Heart left ventricle (tissue), 16 donors: ENCODE measurements around the gene HTR4. TPM values are rescaled to one million over a fixed set of nuclear protein-coding genes. Genes with fewer than 3 reads are reported as not detected.

Experiments used
- ATAC-seq, 4 donors: fragments of 200-7000 bp; cut with Tn5 transposase; one replicate each; pipeline ENCODE4 v1.9.1; 2020 to 2022; ENCODE audit warnings: moderate library complexity in 4 of 4, mild to moderate bottlenecking in 3 of 4, moderate number of reproducible peaks in 1 of 4
- DNase-seq, 5 donors: peaks; one replicate each; pipeline ENCODE4 v3.0.0-alpha.2; 2020
- H3K27ac ChIP-seq, 12 donors: fragments of 200-600 bp; sonication (generic) in 4 of 12; one replicate each; pipeline versions ENCODE4 v1.5.0 to v1.8.0; 2016 to 2022; ENCODE audit warnings: mild to moderate bottlenecking in 2 of 12
- H3K27me3 ChIP-seq, 9 donors: fragments of 200-600 bp; sonication (generic) in 2 of 9; one replicate each; pipeline versions ENCODE4 v1.5.1 to v1.8.0; 2016 to 2022; ENCODE audit warnings: mild to moderate bottlenecking in 3 of 9
- H3K36me3 ChIP-seq, 9 donors: fragments of 200-600 bp; sonication (generic) in 2 of 9; one replicate each; pipeline versions ENCODE4 v1.5.0 to v1.8.0; 2018 to 2022; ENCODE audit warnings: mild to moderate bottlenecking in 2 of 9
- H3K4me1 ChIP-seq, 12 donors: fragments of 200-600 bp; sonication (generic) in 4 of 12; one replicate each; pipeline versions ENCODE4 v1.5.0 to v1.8.0; 2016 to 2022; ENCODE audit warnings: mild to moderate bottlenecking in 3 of 12
- H3K4me3 ChIP-seq, 12 donors: fragments of 200-600 bp; sonication (generic) in 4 of 12; one replicate each; pipeline versions ENCODE4 v1.5.0 to v1.8.0; 2017 to 2022; ENCODE audit warnings: mild to moderate bottlenecking in 9 of 12, moderate library complexity in 4 of 12
- H3K9me3 ChIP-seq, 12 donors: fragments of 200-600 bp; sonication (generic) in 4 of 12; one replicate each; pipeline versions ENCODE4 v1.5.0 to v1.8.0; 2016 to 2022; ENCODE audit warnings: mild to moderate bottlenecking in 1 of 12
- POLR2A ChIP-seq, 2 donors: fragments of 450-650 bp; IDR thresholded peaks; one replicate each; pipeline ENCODE4 v1.6.1; 2017; ENCODE audit warnings: antibody characterized with exemption in 2 of 2, mild to moderate bottlenecking in 2 of 2, moderate library complexity in 2 of 2
- WGBS, 4 donors: extraction: QIAGEN DNeasy Blood & Tissue Kit in 2 of 4; methylation state at CpG; one replicate each; pipeline versions ENCODE4 v1.1.5 to v1.1.7; 2013 to 2018; 5-methylcytosine and 5-hydroxymethylcytosine counted together
- intact Hi-C, 10 donors: fragments of 100-400 bp; cut with DNase I; formaldehyde crosslinking; loops; one replicate each; pipeline versions ENCODE4 v1.11.1 to v1.14.2; 2022
- polyA plus RNA-seq, 2 donors: library from polyadenylated mRNA; stranded (reverse); fragments of 200-250 nt; gene quantifications; one replicate each; pipeline ENCODE4 v1.2.3, GENCODE V29; 2013
- total RNA-seq, 9 donors: library from RNA; depleted of rRNA in 2 of 9; stranded (reverse); fragments of >200 nt in 2 of 9; fragmentation: NEBNext Ultra II Directional in 3 of 9; extraction: Animal tissue kit (Norgen Biotek cat#: 25700) in 3 of 9; gene quantifications; one replicate each; pipeline versions ENCODE4 v1.1.0 to v1.2.4, GENCODE V29; 2016 to 2023
- TF ChIP-seq, protein P1 (sequence below), 12 donors: fragments of 200-600 bp; sonication (generic) in 4 of 12; IDR thresholded peaks; one replicate each; pipeline versions ENCODE4 v1.5.0 to v1.8.0; 2018 to 2022; ENCODE audit warnings: antibody characterized with exemption in 12 of 12, mild to moderate bottlenecking in 5 of 12
- donor health status: ischemic (EF 13 %, LVEDD 7.1; RV severe dilation, severe dysfunction).
- donor health status: healthy with polysubstance abuse.
- donor health status: DM: no; HTN: yes; CAD: no.
- donor health status: DM: no; HTN: no; CAD: no.
- donor health status: ischemic (EF 25% LVEDD 6.9; RV normal size, moderate dysfunction).
- donor health status: ischemic (EF 25% LVEDD 5.7; RV mildly dilated, moderate dysfunction).
- donor health status: healthy.
- donor health status: DM: yes; HTN: yes; CAD: no.
- donor health status: ischemic (EF 35%, LVEDD 5.7; RV mildly dilated, moderate dysfunction).
- donor health status: nonischemic (EF 11% LVEDD 7.7; RV severe dilation, severe dysfunction).
- donor health status: DM: yes; HTN: yes; CAD: no.
- donor health status: PGD.
- donor health status: ischemic (EF 29% LVEDD 5.4; RV normal size, mild dysfunction).
- donor health status: nonischemic (EF 23%, LVEDD 6.1; RV moderate dilation, normal function).

HTR4 gene
- total and polyA plus RNA-seq, 11 donors: 0.11 to 1.6 (median 0.27) TPM; not detected in 4

DNA sequence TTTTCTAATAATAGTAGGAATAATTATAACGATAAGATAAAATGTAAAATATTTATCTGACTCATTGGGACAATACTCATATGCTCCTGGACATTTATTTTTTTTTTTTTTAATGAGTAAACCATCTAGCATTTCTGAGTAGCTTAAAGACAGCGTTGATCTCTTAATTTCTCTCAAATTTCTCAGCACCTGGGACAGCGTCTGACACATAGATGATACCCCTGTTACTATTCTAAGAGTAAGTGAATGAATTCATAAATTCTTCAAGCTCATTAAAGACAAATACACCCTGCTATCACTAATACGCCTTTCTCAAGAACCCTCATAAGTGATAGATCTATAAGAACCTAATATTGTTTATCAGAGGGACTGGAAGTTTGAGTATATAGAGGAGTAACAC, 12.0 kb upstream of the HTR4 start:
- 56 to 59% (median 58%) methylated on average over 4 of the region's 4 CpGs for WGBS, 4 donors
- intact Hi-C loops: no loop called here
- Histone ChIP-seq H3K36me3 (no peaks in the 10 kb centered on the region), H3K4me1 (no peaks in the 10 kb centered on the region), H3K9me3 (no peaks in the 10 kb centered on the region), H3K27ac (no peak overlapping the region), H3K27me3 (no peaks in the 10 kb centered on the region), H3K4me3 (no peak overlapping the region)
- DNase-seq: no peak
- TF ChIP-seq, protein P1, sequence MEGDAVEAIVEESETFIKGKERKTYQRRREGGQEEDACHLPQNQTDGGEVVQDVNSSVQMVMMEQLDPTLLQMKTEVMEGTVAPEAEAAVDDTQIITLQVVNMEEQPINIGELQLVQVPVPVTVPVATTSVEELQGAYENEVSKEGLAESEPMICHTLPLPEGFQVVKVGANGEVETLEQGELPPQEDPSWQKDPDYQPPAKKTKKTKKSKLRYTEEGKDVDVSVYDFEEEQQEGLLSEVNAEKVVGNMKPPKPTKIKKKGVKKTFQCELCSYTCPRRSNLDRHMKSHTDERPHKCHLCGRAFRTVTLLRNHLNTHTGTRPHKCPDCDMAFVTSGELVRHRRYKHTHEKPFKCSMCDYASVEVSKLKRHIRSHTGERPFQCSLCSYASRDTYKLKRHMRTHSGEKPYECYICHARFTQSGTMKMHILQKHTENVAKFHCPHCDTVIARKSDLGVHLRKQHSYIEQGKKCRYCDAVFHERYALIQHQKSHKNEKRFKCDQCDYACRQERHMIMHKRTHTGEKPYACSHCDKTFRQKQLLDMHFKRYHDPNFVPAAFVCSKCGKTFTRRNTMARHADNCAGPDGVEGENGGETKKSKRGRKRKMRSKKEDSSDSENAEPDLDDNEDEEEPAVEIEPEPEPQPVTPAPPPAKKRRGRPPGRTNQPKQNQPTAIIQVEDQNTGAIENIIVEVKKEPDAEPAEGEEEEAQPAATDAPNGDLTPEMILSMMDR (IDR thresholded peaks at IDR 0.05): no peak
- no peak for TF ChIP-seq POLR2A (IDR thresholded peaks at IDR 0.05)
- ATAC-seq: no peak

DNA sequence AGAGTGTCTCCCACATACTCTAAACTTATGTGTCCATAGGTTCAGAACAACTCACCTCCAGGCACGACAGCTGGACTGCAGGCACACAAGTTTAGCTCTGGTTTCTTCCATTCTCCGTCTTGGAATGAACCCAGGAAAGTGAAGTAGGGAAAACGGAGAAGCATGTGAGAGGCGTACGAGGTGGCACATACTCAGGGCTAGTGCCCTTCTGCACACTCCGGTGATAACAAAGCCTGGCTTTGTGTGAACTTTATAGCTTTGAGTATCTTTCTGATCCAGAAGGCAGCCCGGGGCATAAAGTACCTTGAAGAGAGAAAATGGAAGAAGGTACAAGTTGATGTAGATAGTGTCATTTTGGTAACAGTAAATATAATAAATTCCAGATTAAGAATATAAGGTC, 11.1 kb upstream of the HTR4 start:
- no peaks in the 10 kb centered on the region for H3K4me1 ChIP-seq
- TF ChIP-seq, protein P1 (IDR thresholded peaks at IDR 0.05): no peak
- no peak for TF ChIP-seq POLR2A (IDR thresholded peaks at IDR 0.05)
- H3K27ac ChIP-seq: no peak overlapping the region
- no peaks in the 10 kb centered on the region for H3K36me3 ChIP-seq
- DNase-seq (no peak), ATAC-seq (no peak)
- no peak overlapping the region for H3K4me3 ChIP-seq
- no peaks in the 10 kb centered on the region for H3K9me3 ChIP-seq
- intact Hi-C loops: no loop called here
- 67 to 80% (median 72%) methylated on average over 7 of the region's 7 CpGs for WGBS, 4 donors
- no peaks in the 10 kb centered on the region for H3K27me3 ChIP-seq

DNA sequence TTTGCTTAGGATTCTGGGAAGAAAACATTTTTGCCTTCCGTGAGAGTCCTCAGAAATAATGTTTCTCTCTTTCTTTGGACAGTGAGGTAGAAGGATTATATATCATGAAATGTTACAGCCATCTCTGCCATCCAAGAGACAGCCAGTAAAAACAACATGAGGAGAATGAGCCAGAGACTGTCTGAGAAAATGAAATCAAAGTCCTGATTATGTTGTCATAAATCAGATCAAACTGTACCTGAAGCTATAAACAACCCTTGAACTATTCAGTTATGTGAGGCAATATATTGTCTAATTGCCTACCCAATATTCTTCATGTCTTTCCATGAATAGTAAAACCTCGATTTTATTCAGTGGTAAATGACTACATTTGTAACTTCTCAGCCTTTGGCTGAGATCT, 9.2 kb upstream of the HTR4 start:
- WGBS, 4 donors: 72 to 83% (median 74%) methylated on average over 2 of the region's 2 CpGs
- TF ChIP-seq, protein P1 (IDR thresholded peaks at IDR 0.05): no peak
- TF ChIP-seq POLR2A (IDR thresholded peaks at IDR 0.05): no peak
- no peak overlapping the region for H3K4me3 ChIP-seq
- H3K27ac ChIP-seq: no peak overlapping the region
- peaks cover 0 to 8% (median 0%) of the 10 kb centered on the region in 9 donors for H3K27me3 ChIP-seq
- H3K9me3 ChIP-seq: no peaks in the 10 kb centered on the region
- no peak for DNase-seq
- no peaks in the 10 kb centered on the region for H3K36me3 ChIP-seq
- H3K4me1 ChIP-seq: peaks cover 0 to 3% (median 0%) of the 10 kb centered on the region in 12 donors
- no peak for ATAC-seq
- intact Hi-C loops: no loop called here

DNA sequence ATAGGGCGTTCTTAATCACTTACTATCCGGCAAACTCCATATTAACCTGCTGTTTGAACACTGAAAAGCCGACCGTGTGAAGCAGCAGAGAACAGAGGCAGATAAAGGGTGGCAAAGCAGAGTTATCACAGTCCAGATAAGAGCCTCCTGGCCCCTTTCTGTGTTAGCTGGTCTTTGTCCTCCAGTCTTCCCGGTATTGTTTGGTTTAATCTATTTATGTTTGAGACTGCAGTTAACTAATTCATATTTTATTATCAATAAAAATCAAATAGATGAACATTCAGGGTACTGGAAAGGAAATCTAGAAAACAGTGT, 6.0 kb upstream of the HTR4 start:
- peaks cover 0 to 20% (median 6%) of the 10 kb centered on the region in 9 donors for H3K27me3 ChIP-seq
- ATAC-seq (no peak), DNase-seq (no peak)
- H3K27ac ChIP-seq: peak overlapping the region in 1 of 12 donors; percentile 14
- TF ChIP-seq POLR2A (IDR thresholded peaks at IDR 0.05): no peak
- TF ChIP-seq, protein P1 (IDR thresholded peaks at IDR 0.05): no peak
- peaks cover 0 to 3% (median 0%) of the 10 kb centered on the region in 12 donors for H3K4me1 ChIP-seq
- H3K4me3 ChIP-seq: no peak overlapping the region
- intact Hi-C loops: no loop called here
- 11 to 21% (median 16%) methylated on average over 5 of the region's 5 CpGs for WGBS, 4 donors
- no peaks in the 10 kb centered on the region for H3K36me3 ChIP-seq
- H3K9me3 ChIP-seq: no peaks in the 10 kb centered on the region
